SK-N-SH treated with all-trans-retinoic acid at 6 μM for 48 hours (cell line): ENCODE data around the gene AKR1A1.

Experiments used
- ATAC-seq: fragments of 200-7000 bp; cut with Tn5 transposase; 3 replicates; pipeline ENCODE4 v1.9.1; 2020; ENCODE audit warnings: mild to moderate bottlenecking, moderate library complexity
- ARNTL ChIP-seq: fragments of 450-650 bp; formaldehyde crosslinking; IDR thresholded peaks from 2 replicates; pipeline ENCODE4 v1.5.0; 2020; ENCODE audit warnings: low read depth, mild to moderate bottlenecking, moderate library complexity, borderline replicate concordance
- BACH2 ChIP-seq: fragments of 250-450 bp; sonication (Bioruptor Pico); IDR thresholded peaks from 2 replicates; pipeline ENCODE4 v1.9.0; 2021; ENCODE audit warnings: mild to moderate bottlenecking, borderline replicate concordance
- CREB5 ChIP-seq: fragments of 250-450 bp; sonication (Bioruptor Pico); IDR thresholded peaks from 2 replicates; pipeline ENCODE4 v1.5.1; 2020; ENCODE audit warnings: low read depth, mild to moderate bottlenecking, moderate library complexity
- CSDC2 ChIP-seq: fragments of 250-450 bp; sonication (Bioruptor Pico); IDR thresholded peaks from 2 replicates; pipeline ENCODE4 v1.5.0; 2020; ENCODE audit warnings: mild to moderate bottlenecking, moderate library complexity
- CSRNP3 ChIP-seq: fragments of 250-450 bp; sonication (Bioruptor Pico); IDR thresholded peaks from 2 replicates; pipeline ENCODE4 v1.5.1; 2021; ENCODE audit warnings: mild to moderate bottlenecking, moderate library complexity
- ESRRG ChIP-seq: fragments of 250-450 bp; sonication (Bioruptor Pico); IDR thresholded peaks from 2 replicates; pipeline ENCODE4 v1.6.1; 2021; ENCODE audit warnings: mild to moderate bottlenecking
- GLIS3 ChIP-seq: fragments of 250-450 bp; sonication (Bioruptor Pico); IDR thresholded peaks from 2 replicates; pipeline ENCODE4 v1.5.0; 2020; ENCODE audit warnings: mild to moderate bottlenecking, moderate library complexity
- ISL1 ChIP-seq: fragments of 250-450 bp; sonication (Bioruptor Pico); IDR thresholded peaks from 2 replicates; pipeline ENCODE4 v2.1.2; 2022; ENCODE audit warnings: mild to moderate bottlenecking, moderate library complexity
- OSR1 ChIP-seq: fragments of 250-450 bp; sonication (Bioruptor Pico); IDR thresholded peaks from 2 replicates; pipeline ENCODE4 v1.8.0; 2022; ENCODE audit warnings: moderate library complexity, mild to moderate bottlenecking, inconsistent platforms
- POU6F1 ChIP-seq: fragments of 250-450 bp; sonication (Bioruptor Pico); IDR thresholded peaks from 2 replicates; pipeline ENCODE4 v1.8.0; 2021; ENCODE audit warnings: low read depth, mild to moderate bottlenecking, moderate library complexity, borderline replicate concordance
- PPARA ChIP-seq: fragments of 250-450 bp; sonication (Bioruptor Pico); IDR thresholded peaks from 2 replicates; pipeline ENCODE4 v1.5.0; 2020; ENCODE audit warnings: mild to moderate bottlenecking, borderline replicate concordance
- RARB ChIP-seq: fragments of 250-450 bp; sonication (Bioruptor Pico); IDR thresholded peaks from 2 replicates; pipeline ENCODE4 v1.8.0; 2021; ENCODE audit warnings: mild to moderate bottlenecking, moderate library complexity
- SNAI2 ChIP-seq: fragments of 250-450 bp; sonication (Bioruptor Pico); IDR thresholded peaks from 2 replicates; pipeline ENCODE4 v1.5.0; 2020; ENCODE audit warnings: mild to moderate bottlenecking, moderate library complexity
- TCF4 ChIP-seq: fragments of 250-450 bp; sonication (Bioruptor Pico); IDR thresholded peaks from 2 replicates; pipeline ENCODE4 v1.8.0; 2021; ENCODE audit warnings: mild to moderate bottlenecking, moderate library complexity, borderline replicate concordance
- TOX ChIP-seq: fragments of 250-450 bp; sonication (Bioruptor Pico); IDR thresholded peaks from 2 replicates; pipeline ENCODE4 v1.8.0; 2021; ENCODE audit warnings: mild to moderate bottlenecking, moderate library complexity, borderline replicate concordance
- TSHZ2 ChIP-seq: fragments of 250-450 bp; sonication (Bioruptor Pico); IDR thresholded peaks from 2 replicates; pipeline ENCODE4 v1.5.0; 2020; ENCODE audit warnings: mild to moderate bottlenecking, moderate library complexity
- ZFP3 ChIP-seq: fragments of 250-450 bp; sonication (Bioruptor Pico); IDR thresholded peaks from 2 replicates; pipeline ENCODE4 v1.5.0; 2020; ENCODE audit warnings: mild to moderate bottlenecking, moderate library complexity
- ZFP30 ChIP-seq: fragments of 450-650 bp; formaldehyde crosslinking; IDR thresholded peaks from 2 replicates; pipeline ENCODE4 v1.5.0; 2022; ENCODE audit warnings: mild to moderate bottlenecking, moderate library complexity
- ZNF565 ChIP-seq: fragments of 450-650 bp; formaldehyde crosslinking; conservative IDR thresholded peaks from 2 replicates; pipeline ENCODE4 v1.5.0; 2020; ENCODE audit warnings: low read depth, mild to moderate bottlenecking, moderate library complexity
- ZNF70 ChIP-seq: fragments of 450-650 bp; formaldehyde crosslinking; IDR thresholded peaks from 2 replicates; pipeline ENCODE4 v1.5.0; 2020; ENCODE audit warnings: mild to moderate bottlenecking, moderate library complexity
- ZNF8 ChIP-seq: fragments of 450-650 bp; formaldehyde crosslinking; IDR thresholded peaks from 2 replicates; pipeline ENCODE4 v1.5.0; 2020; ENCODE audit warnings: mild to moderate bottlenecking, moderate library complexity
- TF ChIP-seq, protein P1 (sequence below): fragments of 250-450 bp; sonication (Bioruptor Pico); IDR thresholded peaks from 2 replicates; pipeline ENCODE4 v1.8.0; 2020; ENCODE audit warnings: mild to moderate bottlenecking, moderate library complexity, borderline replicate concordance

AKR1A1 gene

DNA sequence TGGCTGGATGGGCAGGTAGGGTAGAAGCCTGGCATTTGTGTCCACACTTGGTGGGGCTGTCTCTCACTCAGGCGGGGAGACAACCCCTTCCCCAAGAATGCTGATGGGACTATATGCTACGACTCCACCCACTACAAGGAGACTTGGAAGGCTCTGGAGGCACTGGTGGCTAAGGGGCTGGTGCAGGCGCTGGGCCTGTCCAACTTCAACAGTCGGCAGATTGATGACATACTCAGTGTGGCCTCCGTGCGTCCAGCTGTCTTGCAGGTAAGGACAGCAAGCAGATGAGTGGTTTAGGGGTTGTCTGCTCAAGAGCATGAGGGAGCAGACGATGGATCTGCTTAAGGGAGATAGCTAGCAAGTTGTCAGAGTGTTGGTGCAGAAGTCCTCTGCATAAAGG lies 17.3 kb downstream of the AKR1A1 start:
- no peak for ATAC-seq
- TF ChIP-seq TOX (CRISPR knock-in tag), result no peak
- TF ChIP-seq RARB (CRISPR knock-in tag), result no peak
- TF ChIP-seq CREB5 (CRISPR knock-in tag), result no peak
- no peak for TF ChIP-seq POU6F1
- TF ChIP-seq ESRRG (CRISPR knock-in tag), result no peak

GRCh38 chr1:45568421-45568820 lies 17.8 kb downstream of the AKR1A1 start:
- TF ChIP-seq BACH2 (CRISPR knock-in tag), result no peak
- TF ChIP-seq ZNF8 (CRISPR knock-in tag), result no peak
- TF ChIP-seq ZNF70 (CRISPR knock-in tag), result no peak
- TF ChIP-seq PPARA (CRISPR knock-in tag), result no peak
- TF ChIP-seq ARNTL, result no peak
- TF ChIP-seq ESRRG (CRISPR knock-in tag), result no peak
- TF ChIP-seq OSR1 (CRISPR knock-in tag), result no peak
- no peak for TF ChIP-seq ZFP3 (CRISPR knock-in tag)
- TF ChIP-seq CREB5 (CRISPR knock-in tag), result no peak
- TF ChIP-seq TCF4, result no peak
- TF ChIP-seq POU6F1, result no peak
- TF ChIP-seq TOX (CRISPR knock-in tag), result no peak
- TF ChIP-seq CSRNP3, result no peak
- TF ChIP-seq TSHZ2, result no peak
- no peak for TF ChIP-seq ZFP30 (CRISPR knock-in tag)
- no peak for TF ChIP-seq GLIS3
- no peak for TF ChIP-seq CSDC2 (CRISPR knock-in tag)
- TF ChIP-seq ISL1 (CRISPR knock-in tag), result no peak
- TF ChIP-seq, all 23 proteins: peak for 0
- no peak for ATAC-seq

DNA sequence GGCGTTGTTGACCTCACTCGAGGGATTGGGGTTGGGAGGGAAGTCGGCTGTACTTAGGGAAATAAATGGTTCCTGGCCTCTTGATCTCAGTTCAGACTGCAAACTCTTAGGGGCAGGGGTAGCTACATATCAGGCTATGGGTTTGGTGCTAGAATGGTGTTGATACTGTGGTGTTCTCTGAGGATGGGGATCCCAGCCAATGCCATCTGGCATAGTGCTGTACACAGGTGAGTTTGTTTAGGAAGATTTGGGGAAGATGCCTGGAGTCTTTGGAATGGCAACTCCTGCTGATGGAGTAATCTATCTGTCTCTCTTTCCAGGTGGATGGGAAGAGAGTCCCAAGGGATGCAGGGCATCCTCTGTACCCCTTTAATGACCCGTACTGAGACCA lies 18.9 kb downstream of the AKR1A1 start:
- ATAC-seq, result no peak
- no peak for TF ChIP-seq ARNTL
- TF ChIP-seq TCF4, result no peak
- TF ChIP-seq SNAI2 (CRISPR knock-in tag), result no peak
- TF ChIP-seq GLIS3, result no peak
- no peak for TF ChIP-seq ESRRG (CRISPR knock-in tag)
- no peak for TF ChIP-seq CREB5 (CRISPR knock-in tag)
- TF ChIP-seq ZNF565 (CRISPR knock-in tag), result no peak
- TF ChIP-seq, protein P1, sequence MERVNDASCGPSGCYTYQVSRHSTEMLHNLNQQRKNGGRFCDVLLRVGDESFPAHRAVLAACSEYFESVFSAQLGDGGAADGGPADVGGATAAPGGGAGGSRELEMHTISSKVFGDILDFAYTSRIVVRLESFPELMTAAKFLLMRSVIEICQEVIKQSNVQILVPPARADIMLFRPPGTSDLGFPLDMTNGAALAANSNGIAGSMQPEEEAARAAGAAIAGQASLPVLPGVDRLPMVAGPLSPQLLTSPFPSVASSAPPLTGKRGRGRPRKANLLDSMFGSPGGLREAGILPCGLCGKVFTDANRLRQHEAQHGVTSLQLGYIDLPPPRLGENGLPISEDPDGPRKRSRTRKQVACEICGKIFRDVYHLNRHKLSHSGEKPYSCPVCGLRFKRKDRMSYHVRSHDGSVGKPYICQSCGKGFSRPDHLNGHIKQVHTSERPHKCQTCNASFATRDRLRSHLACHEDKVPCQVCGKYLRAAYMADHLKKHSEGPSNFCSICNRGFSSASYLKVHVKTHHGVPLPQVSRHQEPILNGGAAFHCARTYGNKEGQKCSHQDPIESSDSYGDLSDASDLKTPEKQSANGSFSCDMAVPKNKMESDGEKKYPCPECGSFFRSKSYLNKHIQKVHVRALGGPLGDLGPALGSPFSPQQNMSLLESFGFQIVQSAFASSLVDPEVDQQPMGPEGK (CRISPR knock-in tag), result no peak
- no peak for TF ChIP-seq BACH2 (CRISPR knock-in tag)
- no peak for TF ChIP-seq ZFP3 (CRISPR knock-in tag)
- no peak for TF ChIP-seq TSHZ2
